Natural killer cell (primary cell): ENCODE results near the gene TARS2. TPM values are rescaled to one million over a fixed set of nuclear protein-coding genes. Genes with fewer than 3 reads are reported as not detected.

Source experiments
- ATAC-seq, 3 donors: fragments of 150-1000 bp in 2 of 3; fragments of 200-7000 bp in 1 of 3; cut with Tn5 transposase; 1 replicate in 1 of 3; 2 replicates in 2 of 3; pipeline ENCODE4 v1.10.0; 2021; ENCODE audit warnings: mild to moderate bottlenecking in 2 of 3, moderate library complexity in 2 of 3
- DNase-seq, 2 donors: peaks; one replicate each; pipeline versions ENCODE4 v3.0.0 to v3.0.0-alpha.2; 2013 to 2021; ENCODE audit warnings: mixed read lengths in 1 of 2
- H3K27ac ChIP-seq: one replicate; pipeline ENCODE4 v1.5.1; 2013; ENCODE audit warnings: mild to moderate bottlenecking, low read length
- H3K27me3 ChIP-seq: one replicate; pipeline ENCODE4 v1.6.1; 2013; ENCODE audit warnings: low read length; ENCODE audit not compliant: control insufficient read depth, insufficient read depth
- H3K36me3 ChIP-seq: one replicate; pipeline ENCODE4 v1.6.1; 2013; ENCODE audit warnings: low read length; ENCODE audit not compliant: control insufficient read depth, insufficient read depth
- H3K4me1 ChIP-seq: one replicate; pipeline ENCODE4 v1.6.1; 2013; ENCODE audit warnings: low read length; ENCODE audit not compliant: control insufficient read depth, insufficient read depth
- H3K4me3 ChIP-seq: one replicate; pipeline ENCODE4 v1.5.1; 2013; ENCODE audit warnings: low read length
- H3K9me3 ChIP-seq: one replicate; pipeline ENCODE4 v1.6.1; 2013; ENCODE audit warnings: low read length; ENCODE audit not compliant: control insufficient read depth, insufficient read depth
- H3K27ac Mint-ChIP-seq, 2 donors: one replicate each; pipeline ENCODE4 v1.8.0; 2022; ENCODE audit warnings: mild to moderate bottlenecking in 2 of 2, mixed read lengths in 2 of 2, moderate library complexity in 1 of 2
- H3K27me3 Mint-ChIP-seq, 2 donors: one replicate each; pipeline ENCODE4 v1.8.0; 2022; ENCODE audit warnings: low read depth in 2 of 2, mixed read lengths in 2 of 2
- H3K36me3 Mint-ChIP-seq: one replicate; pipeline ENCODE4 v1.8.0; 2022; ENCODE audit warnings: mixed read lengths
- H3K4me1 Mint-ChIP-seq, 2 donors: one replicate each; pipeline ENCODE4 v1.8.0; 2022; ENCODE audit warnings: mixed read lengths in 2 of 2
- H3K4me3 Mint-ChIP-seq: one replicate; pipeline ENCODE4 v1.8.0; 2022; ENCODE audit warnings: mild to moderate bottlenecking, moderate library complexity, mixed read lengths
- H3K9me3 Mint-ChIP-seq, 2 donors: one replicate each; pipeline ENCODE4 v1.8.0; 2022; ENCODE audit warnings: mixed read lengths in 2 of 2
- WGBS: methylation state at CpG from one replicate; pipeline ENCODE4 v1.1.7; 2013; ENCODE audit warnings: missing lambda C conversion rate; ENCODE audit not compliant: insufficient coverage; 5-methylcytosine and 5-hydroxymethylcytosine counted together
- intact Hi-C: fragments of 100-400 bp; cut with micrococcal nuclease; formaldehyde crosslinking; loops from one replicate; pipeline ENCODE4 v1.14.2; 2022
- total RNA-seq, 4 donors: library from RNA; stranded (reverse); fragments of 120-200 nt in 1 of 4; gene quantifications; one replicate each; pipeline versions ENCODE4 v1.2.3 to v1.2.4, GENCODE V29; 2013 to 2022
- TF ChIP-seq, protein P1 (sequence below): fragments of 200-600 bp; IDR thresholded peaks from one replicate; pipeline ENCODE4 v1.8.0; 2022; ENCODE audit warnings: antibody characterized with exemption

Gene TARS2
- total RNA-seq, 3 donors from 2014 or later (not counting 1 experiment from before 2014, with no cell fraction given) = 34.7 to 50.0 (median 44.9) TPM

DNA sequence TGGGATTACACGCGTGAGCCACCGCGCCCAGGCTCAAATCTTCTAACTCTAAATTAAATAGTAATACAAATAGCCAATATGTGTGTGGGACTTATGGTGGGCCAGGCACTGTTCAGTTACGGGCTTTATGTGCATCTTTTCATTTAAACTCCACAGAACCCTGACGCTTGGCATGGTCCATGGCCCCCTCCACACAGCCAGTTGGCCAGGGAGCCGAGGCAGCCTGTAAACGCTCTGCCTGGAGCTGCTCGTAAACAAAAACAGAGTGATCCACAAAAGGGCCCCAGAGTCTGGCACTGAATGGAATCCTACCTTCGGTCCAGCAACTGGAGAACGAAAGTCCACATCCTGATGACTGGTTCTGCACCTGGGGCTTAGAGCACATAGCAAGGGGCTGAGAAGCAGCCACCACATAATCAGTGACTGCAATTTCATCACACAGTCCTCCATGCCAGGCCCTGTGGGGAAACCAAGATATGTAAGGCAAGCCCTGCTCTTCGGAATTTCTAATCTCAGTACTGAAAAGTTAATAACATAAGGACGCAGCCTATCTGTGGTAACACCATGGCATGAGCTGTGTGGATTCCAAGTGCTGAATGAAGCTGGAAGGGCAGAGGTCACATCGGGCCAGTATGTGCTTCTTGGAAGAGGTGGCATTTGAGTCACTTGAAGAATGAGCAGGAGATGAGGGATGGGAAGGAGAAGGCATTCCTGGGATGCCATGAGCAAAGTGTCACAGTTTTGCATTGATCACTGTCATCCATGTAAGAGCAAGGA, 48.5 kb downstream of the TARS2 start:
- H3K9me3 ChIP-seq = no peaks in the 10 kb centered on the region
- no peak overlapping the region for H3K27ac Mint-ChIP-seq
- WGBS = 93% methylated on average over 12 of the region's 14 CpGs
- H3K36me3 Mint-ChIP-seq = no peaks in the 10 kb centered on the region
- no peak overlapping the region for H3K4me3 Mint-ChIP-seq
- no peak for DNase-seq
- H3K9me3 Mint-ChIP-seq = no peaks in the 10 kb centered on the region
- H3K4me1 Mint-ChIP-seq = no peaks in the 10 kb centered on the region
- no peaks in the 10 kb centered on the region for H3K4me1 ChIP-seq
- no peak overlapping the region for H3K4me3 ChIP-seq
- intact Hi-C loops = no loop called here
- TF ChIP-seq, protein P1, sequence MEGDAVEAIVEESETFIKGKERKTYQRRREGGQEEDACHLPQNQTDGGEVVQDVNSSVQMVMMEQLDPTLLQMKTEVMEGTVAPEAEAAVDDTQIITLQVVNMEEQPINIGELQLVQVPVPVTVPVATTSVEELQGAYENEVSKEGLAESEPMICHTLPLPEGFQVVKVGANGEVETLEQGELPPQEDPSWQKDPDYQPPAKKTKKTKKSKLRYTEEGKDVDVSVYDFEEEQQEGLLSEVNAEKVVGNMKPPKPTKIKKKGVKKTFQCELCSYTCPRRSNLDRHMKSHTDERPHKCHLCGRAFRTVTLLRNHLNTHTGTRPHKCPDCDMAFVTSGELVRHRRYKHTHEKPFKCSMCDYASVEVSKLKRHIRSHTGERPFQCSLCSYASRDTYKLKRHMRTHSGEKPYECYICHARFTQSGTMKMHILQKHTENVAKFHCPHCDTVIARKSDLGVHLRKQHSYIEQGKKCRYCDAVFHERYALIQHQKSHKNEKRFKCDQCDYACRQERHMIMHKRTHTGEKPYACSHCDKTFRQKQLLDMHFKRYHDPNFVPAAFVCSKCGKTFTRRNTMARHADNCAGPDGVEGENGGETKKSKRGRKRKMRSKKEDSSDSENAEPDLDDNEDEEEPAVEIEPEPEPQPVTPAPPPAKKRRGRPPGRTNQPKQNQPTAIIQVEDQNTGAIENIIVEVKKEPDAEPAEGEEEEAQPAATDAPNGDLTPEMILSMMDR = no peak
- no peak for ATAC-seq
- H3K27me3 ChIP-seq = no peaks in the 10 kb centered on the region
- H3K27me3 Mint-ChIP-seq = no peaks in the 10 kb centered on the region
- H3K27ac ChIP-seq = no peak overlapping the region
- no peaks in the 10 kb centered on the region for H3K36me3 ChIP-seq

DNA sequence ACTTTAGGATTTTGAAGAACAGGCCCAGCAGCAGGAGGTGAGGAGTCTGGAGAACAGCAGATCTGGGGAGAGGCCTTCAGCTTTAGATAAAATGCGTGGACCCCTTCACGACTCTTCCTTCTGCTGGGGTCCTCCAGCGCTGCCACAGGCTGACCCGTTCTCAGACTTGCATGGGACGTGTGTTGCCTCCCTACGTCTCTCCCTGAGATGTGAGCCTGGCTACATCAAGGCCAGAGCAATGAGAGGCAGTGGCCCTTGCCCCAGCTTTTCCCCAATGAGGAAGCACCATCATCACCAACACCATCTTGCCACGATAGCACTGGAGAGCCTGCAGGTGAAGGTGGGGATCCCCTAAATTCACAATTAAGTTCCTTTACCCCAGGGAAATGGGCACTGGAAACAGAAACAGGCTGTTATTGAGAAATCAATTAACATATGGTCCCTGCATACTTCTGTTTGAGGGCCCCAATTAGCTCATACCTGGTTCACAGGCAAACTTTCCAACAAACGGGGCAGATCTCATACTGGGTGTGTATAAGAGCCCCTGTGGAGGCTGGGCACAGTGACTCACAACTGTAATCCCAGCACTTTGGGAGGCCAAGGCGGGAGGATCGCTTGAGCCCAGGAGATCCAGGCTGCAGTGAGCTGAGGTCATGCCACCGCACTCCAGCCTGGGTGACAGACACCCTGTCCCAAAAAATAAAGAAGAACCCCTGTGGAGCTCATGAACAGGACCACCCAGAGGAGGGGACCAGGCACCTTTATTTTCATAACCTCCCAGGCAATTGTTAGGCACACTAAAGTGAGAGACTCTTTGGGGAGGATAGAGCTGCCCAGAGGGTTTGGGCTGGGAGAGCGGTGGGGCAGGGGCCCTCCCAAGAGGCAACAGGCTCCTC, 49.9 kb downstream of the TARS2 start:
- Mint-ChIP-seq H3K9me3 (no peaks in the 10 kb centered on the region), H3K4me3 (no peak overlapping the region), H3K4me1 (no peaks in the 10 kb centered on the region), H3K27ac (no peak overlapping the region), H3K36me3 (no peaks in the 10 kb centered on the region), H3K27me3 (no peaks in the 10 kb centered on the region)
- TF ChIP-seq, protein P1 = no peak
- DNase-seq = no peak
- Histone ChIP-seq H3K27ac (no peak overlapping the region), H3K27me3 (no peaks in the 10 kb centered on the region), H3K9me3 (no peaks in the 10 kb centered on the region), H3K4me1 (no peaks in the 10 kb centered on the region), H3K4me3 (no peak overlapping the region), H3K36me3 (no peaks in the 10 kb centered on the region)
- 92% methylated on average over 12 of the region's 12 CpGs for WGBS
- intact Hi-C loops = no loop called here
- no peak for ATAC-seq

DNA sequence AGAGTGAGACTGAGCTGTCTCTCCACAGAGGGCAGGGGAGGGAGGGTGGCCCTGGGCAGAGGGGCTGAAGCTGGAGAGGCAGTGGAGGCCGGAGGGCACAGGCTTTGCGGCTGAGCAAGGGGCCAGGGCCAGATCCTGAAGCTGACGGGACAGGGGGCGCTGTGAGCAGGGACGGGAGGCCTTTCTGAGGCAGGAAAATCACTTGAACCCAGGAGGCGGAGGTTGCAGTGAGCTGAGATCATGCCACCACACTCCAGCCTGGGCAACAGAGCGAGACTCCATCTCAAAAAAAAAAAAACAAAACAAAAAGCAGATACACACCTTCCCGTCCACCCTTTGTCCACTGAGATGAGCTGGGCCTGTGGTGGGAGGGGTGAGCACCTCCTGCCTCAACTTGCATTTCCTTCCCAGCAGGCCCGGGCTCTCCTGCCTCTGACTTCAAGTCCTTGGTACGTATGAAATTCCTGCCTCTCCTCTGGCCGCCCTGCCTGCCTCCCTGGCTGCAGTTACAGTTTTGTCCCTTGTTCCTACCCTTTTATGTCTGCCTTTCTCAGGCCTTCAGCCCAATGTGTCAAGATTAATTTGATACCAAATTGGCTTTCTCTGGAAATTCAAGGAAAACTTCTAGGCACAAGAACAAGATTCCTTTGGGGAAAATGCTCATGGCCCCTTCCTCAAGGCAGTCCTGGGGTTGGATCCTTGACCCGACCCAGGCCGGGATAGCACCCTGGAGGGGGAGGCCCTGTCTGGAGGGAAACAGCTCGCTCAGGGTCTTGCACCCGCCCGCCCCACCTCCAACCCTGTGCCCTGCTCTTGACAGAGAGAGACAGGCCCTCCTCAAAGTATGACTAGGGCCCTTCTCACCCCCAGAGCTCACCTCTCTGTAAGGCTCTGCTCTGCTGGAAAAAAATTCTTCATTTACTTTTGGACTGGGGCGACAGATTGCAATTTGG, 50.8 kb downstream of the TARS2 start:
- WGBS = 90% methylated on average over 17 of the region's 17 CpGs
- Mint-ChIP-seq H3K27ac (no peak overlapping the region), H3K9me3 (no peaks in the 10 kb centered on the region), H3K27me3 (no peaks in the 10 kb centered on the region), H3K4me3 (no peak overlapping the region), H3K36me3 (no peaks in the 10 kb centered on the region), H3K4me1 (no peaks in the 10 kb centered on the region)
- intact Hi-C loops = no loop called here
- no peak overlapping the region for H3K27ac ChIP-seq
- no peaks in the 10 kb centered on the region for H3K4me1 ChIP-seq
- H3K4me3 ChIP-seq = no peak overlapping the region
- no peaks in the 10 kb centered on the region for H3K9me3 ChIP-seq
- no peaks in the 10 kb centered on the region for H3K27me3 ChIP-seq
- ATAC-seq (no peak), DNase-seq (no peak)
- no peaks in the 10 kb centered on the region for H3K36me3 ChIP-seq
- TF ChIP-seq, protein P1 = no peak
